ENCODE measurements around the gene SORD.
A peak's percentile ranks its signal among the peaks of the same experiment; 100 is the strongest.
"Not testable (repeated sequence)": the region's sequence is repeated elsewhere in the genome, so short reads cannot be mapped to it uniquely, and the experiment has no call there.

SORD gene

DNA sequence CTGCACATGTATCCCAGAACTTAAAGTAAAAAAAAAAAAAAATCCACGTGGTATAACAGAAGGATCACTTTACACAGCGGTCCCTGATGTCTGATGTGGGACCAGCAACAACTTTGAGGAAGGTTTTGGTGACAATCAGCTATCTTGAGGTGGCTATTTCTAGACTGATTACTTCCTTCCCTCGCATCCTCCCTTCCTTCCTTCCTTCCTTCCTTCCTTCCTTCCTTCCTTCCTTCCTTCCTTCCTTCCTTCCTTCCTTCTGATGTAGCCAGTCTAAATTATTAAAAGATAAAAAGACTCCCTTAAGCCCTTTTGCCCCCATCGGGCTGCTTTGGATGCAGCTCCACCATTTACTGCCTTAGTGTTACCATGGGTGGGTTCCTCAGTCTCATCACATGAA, 14.9 kb downstream of the SORD start:
- DNase-seq (ENCODE audit: insufficient read length) (no peak), FAIRE-seq (no peak)
- TF ChIP-seq POLR2A (IDR thresholded peaks at IDR 0.05; ENCODE audit: low read depth, low read length) (no peak), POLR2AphosphoS5 (IDR thresholded peaks at IDR 0.05; ENCODE audit: low read depth, low read length) (no peak), TAF1 (IDR thresholded peaks at IDR 0.05; ENCODE audit: borderline replicate concordance, low read depth, low read length) (no peak)

DNA sequence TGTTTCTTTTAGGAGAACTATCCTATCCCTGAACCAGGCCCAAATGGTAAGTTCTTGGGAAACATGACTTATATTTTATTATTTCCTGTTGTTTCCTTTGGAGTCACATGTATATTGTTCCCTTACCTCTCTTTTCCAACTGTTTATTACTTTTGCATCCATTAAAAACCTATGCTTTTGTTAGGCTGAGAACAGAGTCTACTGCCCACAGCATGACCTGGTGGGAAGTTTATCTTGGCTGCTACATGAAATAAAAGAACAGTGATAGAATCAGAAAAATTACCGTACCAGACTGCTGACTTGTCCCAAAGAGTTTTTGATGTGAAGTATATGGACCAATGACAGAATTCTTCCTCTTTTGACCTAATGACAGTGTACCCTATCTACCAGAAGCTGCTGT, 17.4 kb downstream of the SORD start:
- not testable (repeated sequence) for FAIRE-seq; DNase-seq (ENCODE audit: insufficient read length)

DNA sequence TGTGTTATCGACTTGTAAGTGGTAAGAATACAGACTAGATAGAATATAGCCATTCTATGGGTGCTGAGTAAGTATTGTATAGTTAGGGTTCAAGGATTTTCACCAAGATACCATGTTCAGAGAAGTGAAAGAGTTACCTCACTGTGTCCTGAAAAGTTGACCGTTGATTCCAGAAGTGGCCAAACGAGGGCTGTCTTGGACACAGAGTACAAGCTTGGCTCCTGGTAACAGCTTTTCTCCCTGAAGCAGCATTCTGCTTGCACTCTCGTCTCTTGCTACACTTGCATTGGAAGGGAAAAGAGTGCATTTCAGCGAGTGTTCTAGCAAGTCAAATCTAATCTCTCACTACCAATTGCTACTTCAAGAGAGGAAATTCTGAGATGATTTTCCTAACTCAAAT, 18.5 kb downstream of the SORD start:
- not testable (repeated sequence) for FAIRE-seq; DNase-seq (ENCODE audit: insufficient read length)

DNA sequence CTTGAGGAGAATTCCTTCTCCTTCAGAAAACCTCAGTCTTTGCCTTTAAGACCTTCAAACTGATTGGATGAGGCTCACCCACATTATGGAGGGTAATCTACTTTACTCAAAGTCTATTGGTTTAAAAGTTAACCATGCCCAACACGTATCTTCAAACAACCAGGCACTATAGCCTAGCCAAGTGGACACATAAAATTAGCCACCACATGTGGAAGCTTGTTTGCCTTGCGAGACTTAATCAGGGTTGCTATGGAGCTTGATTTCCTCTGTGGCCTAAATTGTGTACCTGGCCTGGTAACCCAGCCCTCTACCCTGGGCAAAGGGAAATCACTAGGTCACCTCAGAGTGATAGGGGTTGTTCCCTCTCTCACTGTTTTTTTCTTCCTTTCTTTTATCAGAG, 19.9 kb downstream of the SORD start:
- not testable (repeated sequence) for FAIRE-seq; DNase-seq (ENCODE audit: insufficient read length)

DNA sequence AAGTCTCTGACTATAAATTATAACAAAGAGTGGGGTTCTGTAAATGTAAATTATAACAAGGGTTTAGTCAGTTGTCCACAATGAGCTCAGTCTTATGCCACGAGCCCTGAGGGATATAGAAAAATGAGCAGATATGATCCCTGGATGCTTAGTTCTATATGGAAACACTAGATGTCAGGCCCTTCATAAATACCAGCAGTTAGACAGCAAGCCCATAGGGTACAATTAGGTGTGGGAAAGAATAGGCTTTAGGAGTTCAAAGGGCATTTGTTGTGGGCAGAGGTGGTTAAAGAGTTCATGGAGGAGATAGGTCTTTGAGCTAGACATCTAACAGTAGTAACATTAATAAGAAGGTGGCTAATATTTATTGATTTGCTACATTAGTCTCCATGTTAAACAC, 21.3 kb downstream of the SORD start:
- not testable (repeated sequence) for FAIRE-seq; DNase-seq (ENCODE audit: insufficient read length)

DNA sequence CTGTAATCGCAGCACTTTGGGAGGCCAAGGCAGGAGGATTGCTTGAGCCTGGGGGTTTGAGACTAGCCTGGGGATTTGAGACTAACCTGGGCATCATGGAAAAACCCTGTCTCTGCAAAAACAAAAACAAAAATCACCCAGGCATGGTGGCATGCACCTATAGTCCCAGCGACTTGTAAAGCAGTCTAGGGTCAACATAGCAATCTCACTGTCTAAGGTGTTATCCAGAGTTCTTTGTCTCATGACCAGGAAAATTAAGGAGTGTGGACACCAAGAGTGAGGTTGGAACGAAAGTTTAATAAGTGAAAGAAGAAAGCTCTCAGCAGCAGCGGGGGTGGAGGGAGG, 25.4 kb downstream of the SORD start:
- not testable (repeated sequence) for FAIRE-seq; DNase-seq (ENCODE audit: insufficient read length)

DNA sequence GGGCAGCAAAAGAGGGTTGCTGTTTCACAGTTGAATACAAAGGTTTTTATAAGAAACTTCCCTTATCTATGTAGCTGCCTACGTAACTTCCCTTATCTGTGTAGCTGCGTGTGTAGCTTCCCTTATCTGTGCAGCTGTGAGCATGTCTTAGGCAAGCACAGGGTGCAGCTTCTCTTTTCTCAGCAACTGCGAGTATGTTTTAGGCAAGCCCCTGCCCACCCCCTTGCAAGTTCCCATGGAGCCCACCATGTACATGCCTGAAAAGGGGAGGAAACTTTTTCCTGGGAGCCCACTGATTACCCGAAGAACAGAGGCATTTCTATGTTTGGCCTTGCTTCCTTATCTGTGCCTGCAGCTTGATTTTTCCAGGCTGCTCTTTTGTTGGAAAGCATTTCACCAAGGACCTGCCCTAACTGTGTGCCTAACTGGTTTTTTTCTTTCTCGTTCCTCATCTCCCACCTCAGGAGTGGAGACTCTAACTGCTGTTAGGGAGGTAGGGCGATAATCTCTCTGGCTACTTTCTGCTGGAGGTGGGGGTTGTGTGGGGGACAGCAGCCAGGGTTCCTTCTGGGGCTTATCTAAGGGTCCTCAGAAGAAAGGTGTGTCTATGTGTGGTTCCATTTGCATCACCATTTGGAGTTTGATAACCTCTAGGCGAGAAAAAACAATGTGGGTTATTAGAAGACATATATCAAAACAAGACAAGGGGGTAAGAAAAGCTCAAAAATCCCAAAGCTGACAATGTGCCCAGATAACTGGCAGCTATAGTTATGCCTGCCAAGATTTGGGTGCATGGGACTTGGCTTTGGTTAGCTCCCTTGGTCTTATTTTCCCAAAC, 26.0 kb downstream of the SORD start:
- DNase-seq (ENCODE audit: insufficient read length): no peak
- peak; percentile 83 for FAIRE-seq

DNA sequence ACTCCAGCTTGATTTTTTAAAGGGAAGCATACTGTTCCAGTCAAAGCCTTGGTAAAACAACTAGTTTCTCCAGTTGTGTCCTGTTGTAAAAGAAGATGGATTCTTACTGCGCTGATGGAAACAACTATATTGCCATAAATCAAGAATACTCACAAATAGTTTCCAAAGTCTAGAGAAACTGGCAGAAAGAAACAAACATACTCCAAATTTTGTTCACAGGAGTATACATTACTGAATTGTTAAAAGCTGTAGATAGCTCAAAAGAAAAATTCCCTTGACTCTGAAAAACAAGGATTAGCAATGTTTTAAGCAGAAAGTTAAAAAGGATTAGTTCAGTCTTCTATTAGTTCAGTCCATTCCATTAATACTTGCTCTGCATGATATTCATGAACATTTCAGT, 27.6 kb downstream of the SORD start:
- FAIRE-seq: no peak
- TF ChIP-seq POLR2AphosphoS5 (IDR thresholded peaks at IDR 0.05; ENCODE audit: low read depth, low read length): no peak
- TF ChIP-seq POLR2A (IDR thresholded peaks at IDR 0.05; ENCODE audit: low read depth, low read length): no peak
- no peak for TF ChIP-seq TAF1 (IDR thresholded peaks at IDR 0.05; ENCODE audit: borderline replicate concordance, low read depth, low read length)
- no peak for DNase-seq (ENCODE audit: insufficient read length)

More for the DNA sequence above, 26.0 kb downstream of the SORD start:
- TF ChIP-seq TAF1 (IDR thresholded peaks at IDR 0.05; ENCODE audit: borderline replicate concordance, low read depth, low read length) (no peak), POLR2A (IDR thresholded peaks at IDR 0.05; ENCODE audit: low read depth, low read length) (peak; percentile 46; the same call in 1 of the 2 replicates)

DNA sequence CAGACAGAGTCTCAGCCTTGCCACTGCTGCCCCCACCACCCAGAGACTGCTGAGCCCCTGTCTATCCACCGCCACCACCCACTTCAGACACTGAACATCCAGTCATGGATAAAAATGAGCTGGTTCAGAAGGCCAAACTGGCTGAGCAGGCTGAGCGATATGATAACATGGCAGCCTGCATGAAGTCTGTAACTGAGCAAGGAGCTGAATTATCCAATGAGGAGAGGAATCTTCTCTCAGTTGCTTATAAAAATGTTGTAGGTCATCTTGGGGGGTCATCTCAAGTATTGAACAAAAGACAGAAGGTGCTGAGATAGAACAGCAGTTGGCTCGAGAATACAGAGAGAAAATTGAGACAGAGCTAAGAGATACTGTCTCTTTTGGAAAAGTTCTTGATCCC, 29.7 kb downstream of the SORD start:
- not testable (repeated sequence) for FAIRE-seq

DNA sequence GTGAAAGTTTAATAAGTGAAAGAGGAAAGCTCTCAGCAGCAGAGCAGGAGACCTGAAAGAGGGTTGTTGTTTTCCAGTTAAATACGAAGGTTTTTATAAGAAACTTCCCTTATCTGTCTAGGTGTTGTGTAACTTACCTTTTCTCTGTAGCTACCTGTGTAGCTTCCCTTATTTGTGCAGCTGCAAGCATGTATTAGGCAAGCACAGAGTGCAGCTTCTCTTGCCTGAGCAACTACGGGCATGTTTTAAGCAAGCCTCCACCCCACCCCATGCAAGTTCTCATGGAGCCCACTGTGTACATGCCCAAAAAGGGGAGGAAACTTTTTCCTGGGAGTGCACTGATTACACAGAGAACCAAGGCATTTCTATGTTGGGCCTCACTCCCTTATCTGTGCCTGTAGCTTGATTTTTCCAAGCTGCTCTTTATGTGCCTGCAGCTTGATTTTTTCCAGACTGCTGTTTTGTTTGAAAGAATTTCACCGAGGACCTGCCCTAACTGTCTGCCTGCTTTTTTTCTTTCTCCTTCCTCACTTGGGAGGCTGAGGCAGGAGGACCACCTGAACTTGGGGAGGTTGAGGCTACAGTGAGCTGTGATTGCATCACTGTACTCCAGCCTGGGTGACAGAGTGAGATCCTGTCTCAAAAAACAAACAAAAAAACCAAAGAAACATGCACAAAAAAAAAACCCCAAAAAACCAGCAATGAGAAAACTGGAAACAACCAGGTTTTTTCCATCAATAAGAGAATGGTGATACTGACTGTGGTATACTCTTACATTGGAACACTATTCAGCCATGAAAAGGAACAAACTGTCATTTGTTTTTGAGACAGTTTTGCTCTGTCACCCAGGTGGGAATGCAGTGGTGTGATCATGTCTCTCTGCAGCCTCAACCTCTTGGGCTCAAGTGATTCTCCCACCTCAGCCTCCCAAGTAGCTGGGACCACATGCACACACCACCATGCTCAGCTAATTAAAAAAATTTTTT, 36.0 kb downstream of the SORD start:
- not testable (repeated sequence) for DNase-seq (ENCODE audit: insufficient read length); FAIRE-seq

More for the DNA sequence above, 29.7 kb downstream of the SORD start:
- not testable (repeated sequence) for DNase-seq (ENCODE audit: insufficient read length)

DNA sequence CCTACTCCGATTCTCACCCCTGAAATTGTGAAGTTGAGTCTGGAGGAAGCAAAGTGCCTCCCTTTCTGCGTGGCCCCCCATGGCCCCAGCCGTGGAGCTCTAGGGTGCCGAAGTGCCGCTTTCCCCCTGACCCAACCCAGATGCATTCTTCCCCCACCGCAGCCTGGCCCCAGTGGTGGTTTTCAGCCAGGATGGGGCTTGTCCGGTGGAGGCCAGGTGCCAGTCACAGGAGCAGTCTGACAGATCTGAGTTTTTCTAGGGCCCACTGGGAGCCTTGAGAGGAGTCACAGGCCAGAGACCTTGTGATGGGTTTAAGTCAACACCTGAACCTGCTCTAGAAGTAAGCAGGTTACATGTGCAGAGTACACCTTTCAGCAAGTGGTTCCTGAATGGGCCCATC, 39.3 kb downstream of the SORD start:
- peak; percentile 53 for FAIRE-seq

DNA sequence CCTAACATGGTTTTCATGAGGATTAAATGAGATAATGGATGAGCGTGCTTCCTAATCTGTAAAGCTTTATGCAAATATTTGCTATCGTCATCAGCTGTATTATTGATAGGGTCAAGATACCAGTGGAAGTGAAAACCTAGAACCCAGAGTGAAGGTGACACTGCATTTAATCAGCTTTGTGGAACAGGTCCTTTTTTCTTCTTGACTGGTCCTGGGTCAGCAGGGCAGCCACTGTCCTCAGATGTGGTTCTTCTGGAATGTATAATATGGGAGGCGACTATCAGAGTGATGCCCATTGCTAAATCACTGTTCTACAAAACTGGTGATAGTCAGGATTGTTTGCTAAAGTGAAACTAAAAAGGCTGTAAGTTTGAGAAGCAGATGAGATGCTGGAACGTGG, 41.4 kb downstream of the SORD start:
- TF ChIP-seq POLR2A (IDR thresholded peaks at IDR 0.05; ENCODE audit: low read depth, low read length) (no peak), TAF1 (IDR thresholded peaks at IDR 0.05; ENCODE audit: borderline replicate concordance, low read depth, low read length) (no peak), POLR2AphosphoS5 (IDR thresholded peaks at IDR 0.05; ENCODE audit: low read depth, low read length) (no peak)
- no peak for FAIRE-seq
- no peak for DNase-seq (ENCODE audit: insufficient read length)

More for the DNA sequence above, 39.3 kb downstream of the SORD start:
- not testable (repeated sequence) for DNase-seq (ENCODE audit: insufficient read length)

DNA sequence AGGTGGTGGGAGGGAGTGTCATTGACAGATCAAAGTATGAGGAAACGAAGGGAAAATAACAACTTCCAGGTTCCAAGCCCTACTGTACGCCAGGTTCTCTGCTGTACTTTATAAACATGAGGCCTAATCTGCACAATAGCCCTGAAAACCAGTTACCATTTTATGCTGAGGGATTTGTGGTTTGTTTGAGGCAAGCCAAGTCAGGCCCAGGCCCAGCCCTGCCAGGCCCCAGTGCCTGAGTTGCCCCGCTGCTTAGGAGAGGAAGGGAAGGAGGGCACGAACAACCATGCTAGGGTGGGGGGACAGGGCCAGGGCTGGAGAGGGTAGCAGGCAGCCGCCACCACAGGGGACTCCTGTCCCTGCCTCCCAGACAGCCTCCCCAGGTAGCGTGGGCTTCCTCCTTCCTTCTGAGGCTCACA, 47.0 kb downstream of the SORD start:
- FAIRE-seq; DNase-seq (ENCODE audit: insufficient read length): not testable (repeated sequence)

DNA sequence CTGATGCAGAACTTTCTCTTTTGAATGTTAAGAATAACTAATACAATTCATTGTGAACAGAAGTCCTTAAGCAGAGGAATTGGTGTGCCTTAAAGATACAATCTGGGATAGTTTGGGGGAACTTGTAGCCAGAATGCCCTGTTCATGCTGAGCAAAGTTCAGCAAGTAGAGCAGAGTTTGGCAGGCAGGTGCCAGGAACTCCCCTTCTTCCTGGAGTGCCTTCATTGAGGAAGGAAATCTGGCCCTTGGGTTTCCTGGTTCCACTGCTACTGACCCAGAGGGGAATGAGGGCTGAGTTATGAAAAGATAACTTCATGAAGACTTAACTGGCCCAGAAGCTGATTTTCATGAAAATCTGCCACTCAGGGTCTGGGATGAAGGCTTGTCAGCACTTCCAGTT, 50.6 kb downstream of the SORD start:
- DNase-seq (ENCODE audit: insufficient read length); FAIRE-seq: not testable (repeated sequence)

DNA sequence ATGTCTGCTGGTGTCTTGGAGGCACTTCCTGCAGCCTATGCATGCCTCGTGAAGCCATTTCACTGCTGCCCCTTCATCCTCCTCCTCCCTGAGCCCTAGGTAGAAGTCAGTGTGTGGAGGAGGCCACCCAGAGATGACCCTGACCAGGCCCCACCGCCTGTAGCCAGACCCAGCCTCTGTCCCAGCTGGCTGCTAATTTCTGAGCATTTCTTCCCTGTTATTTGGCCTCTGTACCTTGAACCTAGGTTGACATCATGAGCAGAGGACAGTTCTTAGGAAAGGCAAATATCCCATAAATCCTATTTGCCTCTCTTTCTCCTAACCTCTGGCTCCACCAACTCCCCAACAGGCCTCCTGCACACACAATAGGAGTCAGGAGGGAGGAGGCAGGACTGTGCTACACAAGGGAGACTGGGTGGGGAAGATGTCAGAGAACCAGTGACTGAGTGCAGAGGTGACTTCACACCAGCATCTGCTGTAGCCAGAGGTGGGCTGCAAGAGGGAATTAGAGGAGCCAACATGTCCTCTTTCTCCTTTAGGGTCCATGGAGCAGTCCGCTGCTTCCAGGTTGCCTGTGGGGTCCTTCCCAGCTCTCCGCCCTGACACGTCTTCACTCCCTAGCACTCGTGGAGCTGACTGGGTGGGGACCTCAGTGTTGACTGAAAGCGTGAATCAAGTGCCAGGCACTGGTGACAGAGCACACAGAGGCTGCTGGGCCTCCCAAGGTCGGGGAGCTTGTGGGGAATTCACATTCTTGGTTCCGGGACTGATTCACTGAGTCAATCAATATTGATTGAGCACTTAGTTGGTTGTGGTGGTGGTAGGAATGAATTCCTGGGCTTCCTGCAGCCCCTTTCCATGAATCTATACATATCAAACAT, 52.7 kb downstream of the SORD start:
- not testable (repeated sequence) for FAIRE-seq; DNase-seq (ENCODE audit: insufficient read length)

DNA sequence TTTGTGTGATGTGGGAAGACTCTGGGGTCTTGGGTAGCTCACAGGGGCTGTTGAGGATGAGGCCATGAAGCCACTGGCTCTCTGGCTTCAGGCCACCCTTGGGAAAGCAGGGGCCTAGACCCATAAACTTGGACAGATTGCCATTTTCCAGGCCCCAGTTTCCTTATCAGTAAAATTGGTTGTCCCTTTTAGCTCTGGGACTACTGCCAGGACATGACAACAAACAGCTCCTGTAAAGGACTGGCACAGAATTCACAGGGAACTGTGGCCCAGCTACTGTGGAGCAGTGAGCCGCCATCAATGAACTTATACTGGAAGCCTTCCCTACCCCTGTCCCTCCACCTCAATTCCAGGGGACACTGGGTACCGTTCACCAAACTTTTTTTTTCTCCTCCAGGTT, 54.4 kb downstream of the SORD start:
- DNase-seq (ENCODE audit: insufficient read length); FAIRE-seq: not testable (repeated sequence)

DNA sequence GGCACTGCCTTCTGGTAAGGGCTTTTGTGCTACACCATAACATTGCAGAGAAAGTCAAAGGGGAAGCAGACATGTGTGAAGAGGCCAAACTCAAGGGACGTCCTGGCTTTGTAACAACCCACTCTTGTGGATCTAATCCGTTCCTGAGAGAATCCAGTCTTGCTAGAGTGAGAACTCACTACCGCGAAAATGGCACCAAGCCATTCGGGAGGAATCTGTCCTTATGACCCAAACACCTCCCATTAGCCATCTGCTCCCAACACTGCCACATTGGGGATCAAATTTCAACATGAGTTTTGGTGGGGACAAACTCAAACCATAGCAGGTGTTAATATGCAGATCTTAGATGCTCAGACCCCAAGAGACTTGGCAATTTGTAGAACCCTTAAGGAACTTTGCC, 56.2 kb downstream of the SORD start:
- not testable (repeated sequence) for DNase-seq (ENCODE audit: insufficient read length); FAIRE-seq

All from GM12892 (cell line).